Astrocyte of the cerebellum (primary cell): ENCODE data around the gene HAUS7.

Experiments
- DNase-seq: peaks from one replicate; pipeline ENCODE4 v3.0.0-alpha.2; 2011; ENCODE audit warnings: low read depth
- H3K4me3 ChIP-seq: 2 replicates; pipeline ENCODE4 v1.5.1; 2011; ENCODE audit warnings: mild to moderate bottlenecking, low read depth, low read length, moderate library complexity
- CTCF ChIP-seq: IDR thresholded peaks from 2 replicates; pipeline ENCODE4 v1.5.1; 2012; ENCODE audit warnings: low read length, low read depth, moderate library complexity, mild to moderate bottlenecking; ENCODE audit errors: missing control alignments
- in situ Hi-C: cut with HindIII; loops from 2 replicates; pipeline ENCODE4 v1.10.0; 2017; ENCODE audit warnings: low sequenced_read_pairs

The HAUS7 gene

DNA sequence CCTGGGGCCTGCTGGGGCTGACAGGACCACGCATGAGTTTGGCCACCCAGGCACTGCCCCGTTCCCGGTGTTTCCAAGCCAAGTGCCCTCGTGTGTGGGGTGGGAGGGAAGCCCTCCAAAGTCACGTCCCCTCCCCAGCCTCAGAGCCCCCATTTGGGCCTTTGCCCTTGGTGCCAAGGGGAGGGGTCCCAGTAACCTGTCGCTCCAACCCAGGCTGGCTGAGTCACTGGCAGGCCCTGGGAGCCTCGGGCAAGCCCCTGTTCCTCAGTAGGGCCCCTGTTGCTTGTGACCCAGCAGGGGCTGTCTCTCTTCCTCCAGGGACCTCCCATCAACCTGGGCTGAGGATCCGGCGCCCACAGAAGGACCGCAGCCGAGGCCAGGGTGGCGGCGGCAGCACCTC, 10.7 kb upstream of the HAUS7 start:
- in situ Hi-C loops, result no loop called here
- no peak for TF ChIP-seq CTCF
- no peak overlapping the region for H3K4me3 ChIP-seq
- no peak for DNase-seq

DNA sequence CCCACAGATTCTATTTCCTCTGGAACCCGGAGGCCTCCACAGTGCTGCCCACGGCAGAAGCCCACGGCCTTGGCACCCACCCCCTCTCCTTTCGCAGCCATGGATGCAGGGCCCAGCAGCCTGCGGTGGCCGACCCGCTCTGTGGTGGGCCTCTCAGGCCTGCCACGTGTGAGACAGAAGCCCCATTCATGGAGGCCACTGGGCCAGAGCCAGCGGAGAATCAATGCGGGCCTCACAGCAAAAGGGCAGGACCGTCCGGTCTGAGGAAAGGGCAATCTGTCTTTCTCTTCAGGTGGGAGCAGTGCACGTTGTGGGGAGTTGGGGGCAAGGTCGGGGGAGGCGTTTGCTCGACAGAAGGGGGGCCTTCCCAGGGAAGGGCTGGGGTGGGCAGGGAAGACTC, 8.4 kb upstream of the HAUS7 start:
- in situ Hi-C loops, result no loop called here

GRCh38 chrX:153477901-153478300, 7.5 kb upstream of the HAUS7 start:
- H3K4me3 ChIP-seq, result no peak overlapping the region
- no peak for DNase-seq
- TF ChIP-seq CTCF, result no peak
- in situ Hi-C loops, result no loop called here

More for the DNA sequence above, 8.4 kb upstream of the HAUS7 start:
- TF ChIP-seq CTCF, result no peak
- no peak overlapping the region for H3K4me3 ChIP-seq
- no peak for DNase-seq

- in situ Hi-C loops, result no loop called here
- TF ChIP-seq CTCF, result no peak
- no peak overlapping the region for H3K4me3 ChIP-seq
- no peak for DNase-seq
These were observed 7.0 kb upstream of the HAUS7 start for GRCh38 chrX:153477364-153477857.

- in situ Hi-C loops, result no loop called here
- no peak for DNase-seq
These were observed 6.4 kb upstream of the HAUS7 start for GRCh38 chrX:153476666-153477363.

GRCh38 chrX:153475751-153476281, 5.4 kb upstream of the HAUS7 start:
- no peak for TF ChIP-seq CTCF
- in situ Hi-C loops, result no loop called here
- no peak overlapping the region for H3K4me3 ChIP-seq
- no peak for DNase-seq

More at GRCh38 chrX:153476666-153477363, 6.4 kb upstream of the HAUS7 start:
- no peak for TF ChIP-seq CTCF
- H3K4me3 ChIP-seq, result no peak overlapping the region
